ENCODE results near the gene PCSK2. TPM values are rescaled to one million over a fixed set of nuclear protein-coding genes. Genes with fewer than 3 reads are reported as not detected.

The PCSK2 gene
- polyA plus RNA-seq, 3 donors, result not detected

GRCh38 chr20:17295151-17295726, 68.4 kb downstream of the PCSK2 start:
- WGBS (ENCODE audit: insufficient coverage), result 100% methylated on average over 1 of the region's 3 CpGs
- Histone ChIP-seq H3K79me2 (ENCODE audit: insufficient read depth, low read length) (no peaks in the 10 kb centered on the region), H3K36me3 (replicated peaks in 1 of 2; ENCODE audit: control insufficient read depth in 1 of 2, insufficient read depth in 2 of 2, low read length in 2 of 2) (no peaks in the 10 kb centered on the region), H3K27ac (ENCODE audit: low read depth in 1 of 2, low read length in 2 of 2) (no peak overlapping the region), H3K4me3 (replicated peaks in 1 of 3; ENCODE audit: low read depth in 2 of 3, low read length in 3 of 3) (no peak overlapping the region), H3K27me3 (ENCODE audit: control insufficient read depth in 2 of 2, insufficient read depth in 2 of 2, low read length in 2 of 2) (no peaks in the 10 kb centered on the region), H3K9ac (ENCODE audit: insufficient read depth, low read length, poor library complexity, severe bottlenecking) (no peak overlapping the region), H3K9me3 (replicated peaks in 1 of 2; ENCODE audit: control insufficient read depth in 1 of 2, insufficient read depth in 1 of 2, low read length in 2 of 2) (no peaks in the 10 kb centered on the region), H2AFZ (ENCODE audit: insufficient read depth, low read depth, low read length, poor library complexity, severe bottlenecking) (no peak overlapping the region), H4K20me1 (ENCODE audit: insufficient read depth, low read length) (no peaks in the 10 kb centered on the region), H3K4me2 (replicated peaks; ENCODE audit: extremely low read depth, low read length, poor library complexity, severe bottlenecking) (no peak overlapping the region), H3K4me1 (ENCODE audit: control insufficient read depth in 1 of 2, insufficient read depth in 2 of 2, low read length in 2 of 2) (no peaks in the 10 kb centered on the region)
- no peak for DNase-seq
- Mint-ChIP-seq H3K27ac (no peak overlapping the region), H3K27me3 (ENCODE audit: low read depth in 3 of 3) (peaks cover 0 to 3% (median 1%) of the 10 kb centered on the region in 3 donors), H3K36me3 (no peaks in the 10 kb centered on the region), H3K4me3 (no peak overlapping the region), H3K4me1 (no peaks in the 10 kb centered on the region), H3K9me3 (no peaks in the 10 kb centered on the region)
- intact Hi-C loops (cut with micrococcal nuclease), result no loop called here
- no peak for TF ChIP-seq CTCF (IDR thresholded peaks at IDR 0.05)

GRCh38 chr20:17295991-17296390, 69.2 kb downstream of the PCSK2 start:
- Histone ChIP-seq H2AFZ (ENCODE audit: insufficient read depth, low read depth, low read length, poor library complexity, severe bottlenecking) (no peak overlapping the region), H3K36me3 (replicated peaks in 1 of 2; ENCODE audit: control insufficient read depth in 1 of 2, insufficient read depth in 2 of 2, low read length in 2 of 2) (no peaks in the 10 kb centered on the region), H4K20me1 (ENCODE audit: insufficient read depth, low read length) (no peaks in the 10 kb centered on the region), H3K4me1 (ENCODE audit: control insufficient read depth in 1 of 2, insufficient read depth in 2 of 2, low read length in 2 of 2) (no peaks in the 10 kb centered on the region), H3K79me2 (ENCODE audit: insufficient read depth, low read length) (no peaks in the 10 kb centered on the region), H3K9me3 (replicated peaks in 1 of 2; ENCODE audit: control insufficient read depth in 1 of 2, insufficient read depth in 1 of 2, low read length in 2 of 2) (no peaks in the 10 kb centered on the region), H3K4me3 (replicated peaks in 1 of 3; ENCODE audit: low read depth in 2 of 3, low read length in 3 of 3) (no peak overlapping the region), H3K4me2 (replicated peaks; ENCODE audit: extremely low read depth, low read length, poor library complexity, severe bottlenecking) (no peak overlapping the region), H3K27me3 (ENCODE audit: control insufficient read depth in 2 of 2, insufficient read depth in 2 of 2, low read length in 2 of 2) (no peaks in the 10 kb centered on the region), H3K27ac (ENCODE audit: low read depth in 1 of 2, low read length in 2 of 2) (no peak overlapping the region), H3K9ac (ENCODE audit: insufficient read depth, low read length, poor library complexity, severe bottlenecking) (no peak overlapping the region)
- no peaks in the 10 kb centered on the region for H3K36me3 Mint-ChIP-seq
- H3K27me3 Mint-ChIP-seq (ENCODE audit: low read depth in 3 of 3), result peaks cover 0 to 3% (median 1%) of the 10 kb centered on the region in 3 donors
- H3K4me3 Mint-ChIP-seq, result no peak overlapping the region
- H3K4me1 Mint-ChIP-seq, result no peaks in the 10 kb centered on the region
- no peaks in the 10 kb centered on the region for H3K9me3 Mint-ChIP-seq
- DNase-seq, result no peak
- no peak overlapping the region for H3K27ac Mint-ChIP-seq
- 95% methylated on average over 3 of the region's 4 CpGs for WGBS (ENCODE audit: insufficient coverage)
- intact Hi-C loops (cut with micrococcal nuclease), result no loop called here
- no peak for TF ChIP-seq CTCF (IDR thresholded peaks at IDR 0.05)

Measured in CD14-positive monocyte (primary cell).